Activated naive CD8-positive, alpha-beta T cell treated with anti-CD3 and anti-CD28 coated beads, Interleukin-2, amount 10 ng/mL, durations not matched to agents 7 days and 5 days (primary cell): Measurements from ENCODE around the gene FAM167B. TPM values are rescaled to one million over a fixed set of nuclear protein-coding genes. Genes with fewer than 3 reads are reported as not detected.

Experiments
- total RNA-seq, 2 experiments: library from RNA; stranded (reverse); gene quantifications; one replicate each; pipeline ENCODE4 v1.2.3, GENCODE V29; 2021

FAM167B gene
- total RNA-seq, 2 experiments from 2014 or later: 0.88 to 1.1 TPM

Other genes starting within 250 kb of the FAM167B start
- gene KHDRBS1, start 233.4 kb upstream of the FAM167B start, total RNA-seq: 100 to 1,000 TPM; 162 TPM
- gene TMEM39B, start 174.3 kb upstream of the FAM167B start, total RNA-seq: 10 to 100 TPM; 27.1 to 28.4 TPM
- 10 to 100 TPM; 63.8 to 69.8 TPM for gene KPNA6, start 139.2 kb upstream of the FAM167B start, total RNA-seq
- gene TXLNA, start 67.5 kb upstream of the FAM167B start, total RNA-seq: 10 to 100 TPM; 62.5 to 68.8 TPM
- gene CCDC28B, start 46.6 kb upstream of the FAM167B start, total RNA-seq: 10 to 100 TPM; 48.6 to 55.6 TPM
- 1 to 10 TPM; 4.9 to 6.0 TPM for gene IQCC, start 41.6 kb upstream of the FAM167B start, total RNA-seq
- under 1 TPM; 0.17 to 0.22 TPM for gene DCDC2B, start 38.1 kb upstream of the FAM167B start, total RNA-seq
- gene TMEM234, start 24.9 kb upstream of the FAM167B start, total RNA-seq: 10 to 100 TPM; 15.7 to 16.5 TPM
- 100 to 1,000 TPM; 123 to 130 TPM for gene EIF3I, start 24.8 kb upstream of the FAM167B start, total RNA-seq
- 100 to 1,000 TPM; 460 to 472 TPM for gene LCK, start 4.0 kb downstream of the FAM167B start, total RNA-seq
- gene HDAC1, start 44.9 kb downstream of the FAM167B start, total RNA-seq: 100 to 1,000 TPM; 195 to 197 TPM
- 10 to 100 TPM; 21.7 to 22.0 TPM for gene MARCKSL1, start 89.0 kb downstream of the FAM167B start, total RNA-seq
- 10 to 100 TPM; 17.4 to 17.6 TPM for gene FAM229A, start 115.3 kb downstream of the FAM167B start, total RNA-seq
- gene TSSK3, start 115.3 kb downstream of the FAM167B start, total RNA-seq: 1 to 10 TPM in 1 of 2 experiments, under 1 TPM in 1; 0.51 to 1.6 TPM
- 10 to 100 TPM; 58.0 to 63.2 TPM for gene BSDC1, start 147.2 kb downstream of the FAM167B start, total RNA-seq
- not detected for gene ZBTB8B, start 217.8 kb downstream of the FAM167B start, total RNA-seq